8988T (cell line): Measurements from ENCODE around the gene CALB2.
A peak's percentile ranks its signal among the peaks of the same experiment; 100 is the strongest.
"Not testable (repeated sequence)": the region's sequence is repeated elsewhere in the genome, so short reads cannot be mapped to it uniquely, and the experiment has no call there.

ENCODE experiments used
- DNase-seq: peaks from one replicate; pipeline ENCODE4 v3.0.0; 2011

The CALB2 gene, protein sequence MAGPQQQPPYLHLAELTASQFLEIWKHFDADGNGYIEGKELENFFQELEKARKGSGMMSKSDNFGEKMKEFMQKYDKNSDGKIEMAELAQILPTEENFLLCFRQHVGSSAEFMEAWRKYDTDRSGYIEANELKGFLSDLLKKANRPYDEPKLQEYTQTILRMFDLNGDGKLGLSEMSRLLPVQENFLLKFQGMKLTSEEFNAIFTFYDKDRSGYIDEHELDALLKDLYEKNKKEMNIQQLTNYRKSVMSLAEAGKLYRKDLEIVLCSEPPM

GRCh38 chr16:71358464-71358998, at the start of gene CALB2:
TSS of gene CALB2 (plus strand) at chr16:71358723. CDS start at chr16:71358793, 70 bp downstream.
- DNase-seq, result peak; percentile 93

DNA sequence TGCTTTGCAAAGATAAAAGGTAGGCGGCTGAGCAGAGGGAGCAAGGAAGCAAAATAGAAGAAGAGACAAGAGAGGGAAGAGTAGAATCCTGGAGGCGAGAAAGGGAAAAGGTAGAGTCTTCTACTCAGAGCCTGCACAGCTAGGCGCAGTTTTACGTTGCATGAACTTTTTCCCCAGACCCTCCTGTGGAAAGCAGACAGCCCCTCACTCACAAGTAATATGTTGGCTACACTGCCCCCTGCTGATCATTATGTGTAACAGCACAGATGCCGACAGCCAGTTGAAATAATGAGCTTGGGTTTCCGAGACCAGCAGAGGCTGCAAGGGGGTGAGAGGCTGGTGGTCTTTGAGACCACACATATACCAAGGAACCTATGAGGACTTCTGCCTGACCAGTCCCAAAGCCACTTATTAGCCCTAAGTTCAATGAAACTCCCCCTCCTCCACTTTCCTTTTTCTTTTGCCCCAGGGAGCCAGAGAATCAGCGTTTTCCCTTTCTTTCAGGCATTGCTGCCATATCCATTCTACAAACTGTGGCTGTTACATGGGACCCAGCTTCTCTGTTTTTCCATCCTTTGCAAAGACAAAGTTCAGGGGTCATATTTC, 46.9 kb upstream of the CALB2 start:
- no peak for DNase-seq

DNA sequence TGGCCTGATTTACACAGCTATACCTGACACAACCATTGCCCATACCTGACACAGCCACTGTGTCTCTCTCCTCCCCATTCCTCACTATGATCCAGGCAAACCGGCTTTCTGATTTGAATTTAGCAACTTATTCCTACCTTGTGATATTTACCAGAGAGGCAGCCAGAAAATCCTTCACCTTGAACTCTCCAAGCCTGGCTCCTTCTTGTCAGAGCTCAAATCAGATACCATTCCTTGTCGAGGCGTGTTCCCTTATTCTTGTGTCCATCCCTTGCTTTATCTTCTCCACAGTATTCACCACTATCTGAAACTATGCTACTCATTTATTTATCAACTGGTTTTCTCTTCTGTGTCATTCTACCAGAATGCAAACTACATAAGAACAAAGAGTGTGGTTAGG, 44.9 kb upstream of the CALB2 start:
- not testable (repeated sequence) for DNase-seq

- no peak for DNase-seq
These were observed 43.3 kb upstream of the CALB2 start for GRCh38 chr16:71315269-71315668.

- no peak for DNase-seq
These were observed 38.5 kb upstream of the CALB2 start for GRCh38 chr16:71319999-71320398.

DNA sequence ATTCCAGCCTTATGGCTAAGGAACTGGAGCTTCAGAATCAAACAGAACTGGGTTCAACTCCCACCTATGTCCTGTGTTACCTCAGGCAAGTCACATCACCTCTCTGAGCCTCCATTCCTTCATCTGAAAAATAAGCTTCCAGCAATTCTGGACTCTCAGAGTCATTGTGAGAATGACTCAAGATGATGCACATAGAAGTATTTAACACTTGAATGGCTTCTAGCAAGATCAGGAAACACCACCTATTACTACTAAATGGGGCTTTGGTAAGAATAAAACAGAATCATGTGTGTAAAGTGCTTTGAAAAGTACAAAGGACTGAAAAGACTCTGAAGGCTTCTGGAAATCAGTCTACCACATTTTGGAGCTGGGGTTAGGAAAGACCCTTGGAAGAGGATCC, 30.8 kb upstream of the CALB2 start:
- DNase-seq, result no peak

- no peak for DNase-seq
These were observed 30.4 kb upstream of the CALB2 start for GRCh38 chr16:71328151-71328550.

DNA sequence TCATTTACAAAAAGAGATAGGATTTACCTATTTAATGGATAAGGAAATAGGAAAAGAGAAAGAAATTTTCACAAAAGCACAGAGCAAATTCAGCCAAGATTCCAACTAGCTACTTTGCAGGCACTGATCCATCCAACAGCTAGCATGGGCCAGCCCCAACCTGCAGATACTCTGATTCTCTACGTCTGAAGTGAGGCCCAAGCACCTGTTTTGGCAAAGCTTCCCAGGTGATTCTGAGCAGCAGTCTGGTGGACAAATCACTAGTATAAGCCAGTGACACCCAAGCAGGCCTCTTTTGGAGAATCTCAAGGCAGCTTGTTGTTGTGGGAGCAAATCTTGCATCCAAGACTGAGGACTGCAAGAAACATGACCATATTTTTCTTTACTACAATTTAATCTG, 20.9 kb upstream of the CALB2 start:
- DNase-seq, result no peak

GRCh38 chr16:71338193-71338592, 20.3 kb upstream of the CALB2 start:
- peak; percentile 67 for DNase-seq

DNA sequence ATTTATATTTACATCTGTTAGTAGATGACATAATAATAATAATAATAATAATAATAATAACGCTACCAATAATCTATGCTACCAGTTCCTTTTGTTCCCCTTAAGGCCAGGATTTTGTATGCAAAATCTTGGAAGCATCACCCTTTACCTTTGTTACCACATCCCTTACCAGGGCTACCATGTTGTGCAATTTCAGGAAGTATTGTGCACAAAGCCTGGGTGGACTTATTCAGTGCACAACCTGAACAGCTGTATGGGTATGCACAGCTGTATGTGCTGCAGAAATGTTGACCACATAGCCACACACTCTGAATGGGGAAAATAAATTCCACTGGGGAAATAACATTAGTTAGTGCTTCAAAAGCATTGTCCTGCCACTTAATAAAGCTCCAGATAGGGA, 19.9 kb upstream of the CALB2 start:
- DNase-seq, result no peak

DNA sequence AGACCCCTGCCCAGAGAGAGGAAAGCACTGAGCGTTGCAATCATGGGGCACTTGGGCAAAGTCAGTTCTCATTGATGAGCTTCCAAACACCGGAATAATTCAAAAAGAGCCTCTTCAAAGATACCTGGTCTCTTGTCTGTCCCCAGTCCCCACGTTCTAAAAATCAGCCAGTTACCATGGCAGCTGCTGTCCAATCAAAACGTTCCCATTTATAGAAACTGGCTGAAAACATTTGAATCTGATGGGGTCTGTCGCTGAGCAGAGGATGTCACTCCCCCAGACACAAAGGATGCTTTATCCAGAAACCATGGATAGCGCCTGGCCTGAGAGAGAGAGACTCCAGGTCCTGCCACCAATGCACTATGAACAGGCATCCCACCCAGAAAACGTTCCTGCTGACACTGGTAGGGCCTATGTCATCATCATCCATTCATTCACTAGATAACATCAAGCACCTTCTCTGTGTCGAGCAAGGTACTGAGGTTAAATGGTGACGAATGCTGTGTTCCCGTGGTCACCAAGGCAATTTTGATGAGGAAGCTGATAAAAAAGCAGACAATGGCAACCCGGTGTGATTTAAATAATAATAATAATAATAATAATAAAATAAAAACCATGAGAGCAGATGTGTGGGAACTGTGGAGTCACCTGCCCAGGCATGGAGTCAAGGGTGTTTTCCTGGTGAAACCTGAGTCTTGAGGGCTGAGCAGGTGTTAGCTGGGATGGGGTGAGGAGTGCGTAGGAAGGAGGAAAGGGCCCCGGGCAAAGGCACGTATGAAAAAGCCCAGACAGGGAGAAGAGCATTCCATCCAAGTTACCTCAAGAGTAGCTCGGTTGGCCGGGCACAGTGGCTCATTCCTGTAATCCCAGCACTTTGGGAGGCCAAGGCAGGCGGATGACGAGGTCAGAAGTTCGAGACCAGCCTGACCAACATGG, 19.0 kb upstream of the CALB2 start:
- no peak for DNase-seq

DNA sequence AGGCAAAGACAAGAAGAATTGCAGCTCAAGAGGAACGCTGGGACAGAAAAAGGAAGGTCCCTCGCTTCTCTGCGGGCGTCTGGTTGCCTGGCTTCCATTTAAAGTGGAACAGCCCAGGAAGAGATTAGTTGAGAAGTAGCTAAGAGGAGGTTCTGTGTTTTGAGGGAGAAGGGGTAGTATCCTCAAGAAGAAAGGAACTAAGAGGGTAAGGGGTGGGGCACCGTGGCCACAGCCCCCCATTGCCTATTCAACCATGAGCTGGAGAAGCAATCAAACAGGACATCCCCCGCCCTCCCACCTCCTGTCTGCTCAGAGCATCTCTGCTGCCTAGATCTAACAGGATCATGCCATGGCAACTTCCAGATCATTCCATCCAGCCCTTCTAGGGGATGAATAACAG, 18.1 kb upstream of the CALB2 start:
- DNase-seq, result no peak

GRCh38 chr16:71341881-71342280, 16.6 kb upstream of the CALB2 start:
- no peak for DNase-seq

DNA sequence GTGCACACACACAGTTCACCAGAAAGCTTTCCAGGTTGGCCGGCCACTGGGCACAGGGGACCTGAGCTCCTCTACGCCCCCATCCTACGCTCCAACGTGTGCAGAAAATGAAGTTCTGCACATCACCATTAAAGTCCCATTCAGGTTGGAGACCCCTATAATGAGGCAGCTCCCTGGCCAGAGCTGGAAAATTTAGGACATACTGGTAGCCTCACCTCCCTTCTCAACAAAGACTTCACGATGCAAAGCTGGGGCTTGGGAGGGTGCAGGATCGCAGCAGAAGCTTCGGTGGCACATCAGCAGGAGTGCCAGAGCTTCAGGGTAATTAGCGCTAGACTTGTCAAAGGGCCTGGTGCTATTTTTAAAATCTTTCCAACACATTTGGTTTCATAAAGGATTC, 15.4 kb upstream of the CALB2 start:
- no peak for DNase-seq

DNA sequence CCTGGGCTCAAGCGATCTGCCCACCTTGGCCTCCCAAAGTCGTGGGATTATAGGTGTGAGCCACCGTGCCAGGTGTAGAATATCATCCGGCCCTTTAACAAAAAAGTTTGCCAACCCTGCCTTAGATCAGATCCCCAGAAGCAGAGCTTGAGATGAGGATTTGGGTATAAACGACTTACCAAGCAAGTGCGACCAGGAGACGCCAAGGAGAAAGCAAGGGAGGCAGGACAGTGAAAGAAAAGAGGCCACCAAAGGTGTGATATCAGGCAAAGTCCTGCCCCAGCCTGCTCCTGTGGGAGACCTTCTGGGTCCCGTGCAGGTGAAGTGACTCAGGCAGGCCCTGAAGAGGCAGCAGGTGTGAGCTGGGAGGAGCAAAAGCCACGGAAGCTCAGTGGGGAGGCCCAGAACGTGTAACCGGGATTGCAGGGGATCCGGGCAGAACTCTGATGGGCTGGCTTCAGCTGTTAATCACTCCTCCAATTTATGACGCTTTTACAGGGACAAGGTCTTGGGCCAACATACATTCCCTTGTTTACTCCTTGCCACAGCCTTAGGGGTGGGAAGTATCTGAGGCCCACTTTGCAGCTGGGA, 14.1 kb upstream of the CALB2 start:
- DNase-seq, result no peak

GRCh38 chr16:71345031-71345430, 13.5 kb upstream of the CALB2 start:
- DNase-seq, result no peak

GRCh38 chr16:71347146-71347545, 11.4 kb upstream of the CALB2 start:
- no peak for DNase-seq

GRCh38 chr16:71348262-71349085, 10.0 kb upstream of the CALB2 start:
- DNase-seq, result no peak

- no peak for DNase-seq
These were observed 7.5 kb upstream of the CALB2 start for GRCh38 chr16:71350821-71351557.

DNA sequence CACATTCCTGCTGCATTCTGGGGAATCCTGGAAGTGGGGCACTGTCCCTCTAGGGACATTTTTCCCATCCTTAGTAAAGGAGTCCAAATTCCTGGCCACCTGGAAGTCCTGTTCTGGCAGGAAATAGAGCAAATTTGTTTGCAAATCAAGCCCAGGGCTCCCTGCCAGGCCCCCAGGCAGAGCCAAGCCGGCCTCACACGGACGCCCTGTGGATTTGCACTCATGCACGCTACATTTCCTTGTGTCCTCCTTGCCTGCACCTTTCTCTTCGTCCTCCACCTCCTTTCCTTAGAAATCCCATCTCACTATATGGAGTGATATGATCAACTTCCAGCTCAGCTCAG, 7.0 kb upstream of the CALB2 start:
- no peak for DNase-seq

DNA sequence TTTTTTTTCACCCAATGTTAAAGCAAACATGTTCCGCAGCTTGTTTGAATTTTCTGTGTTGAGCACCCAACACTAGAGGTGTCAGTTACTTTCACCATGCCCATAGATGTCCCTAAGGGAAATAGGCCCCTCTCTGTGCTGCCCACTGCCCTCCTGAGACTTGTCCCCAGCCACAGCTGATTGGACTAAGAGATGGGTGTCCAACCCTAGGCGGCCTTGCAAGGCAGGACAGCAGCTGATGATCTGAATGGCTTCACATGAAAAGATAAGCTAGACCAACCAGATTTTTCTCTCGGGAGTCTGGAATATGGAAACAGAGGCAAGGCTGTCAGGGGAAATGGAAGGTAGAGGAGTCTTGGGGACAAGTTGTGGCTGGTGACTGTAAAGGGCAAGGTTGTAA, 6.1 kb upstream of the CALB2 start:
- no peak for DNase-seq
